GM12875 (cell line): Measurements from ENCODE around the gene PAPPA.

ENCODE experiments used
- H3K4me3 ChIP-seq: one replicate; pipeline ENCODE4 v1.5.1; 2011; ENCODE audit warnings: low read depth, low read length, control low read depth
- CTCF ChIP-seq: IDR thresholded peaks from 2 replicates; pipeline ENCODE4 v1.5.1; 2011; ENCODE audit warnings: low read depth, mild to moderate bottlenecking, control low read depth, inconsistent platforms, low read length, moderate library complexity, borderline replicate concordance; ENCODE audit not compliant: insufficient read depth

Gene PAPPA

GRCh38 chr9:116193636-116194035, 40.0 kb downstream of the PAPPA start:
- no peak for TF ChIP-seq CTCF
- no peak overlapping the region for H3K4me3 ChIP-seq

- H3K4me3 ChIP-seq = no peak overlapping the region
- no peak for TF ChIP-seq CTCF
These were observed 43.2 kb downstream of the PAPPA start for GRCh38 chr9:116196806-116197205.

- no peak overlapping the region for H3K4me3 ChIP-seq
- no peak for TF ChIP-seq CTCF
These were observed 44.8 kb downstream of the PAPPA start for GRCh38 chr9:116198344-116198743.

DNA sequence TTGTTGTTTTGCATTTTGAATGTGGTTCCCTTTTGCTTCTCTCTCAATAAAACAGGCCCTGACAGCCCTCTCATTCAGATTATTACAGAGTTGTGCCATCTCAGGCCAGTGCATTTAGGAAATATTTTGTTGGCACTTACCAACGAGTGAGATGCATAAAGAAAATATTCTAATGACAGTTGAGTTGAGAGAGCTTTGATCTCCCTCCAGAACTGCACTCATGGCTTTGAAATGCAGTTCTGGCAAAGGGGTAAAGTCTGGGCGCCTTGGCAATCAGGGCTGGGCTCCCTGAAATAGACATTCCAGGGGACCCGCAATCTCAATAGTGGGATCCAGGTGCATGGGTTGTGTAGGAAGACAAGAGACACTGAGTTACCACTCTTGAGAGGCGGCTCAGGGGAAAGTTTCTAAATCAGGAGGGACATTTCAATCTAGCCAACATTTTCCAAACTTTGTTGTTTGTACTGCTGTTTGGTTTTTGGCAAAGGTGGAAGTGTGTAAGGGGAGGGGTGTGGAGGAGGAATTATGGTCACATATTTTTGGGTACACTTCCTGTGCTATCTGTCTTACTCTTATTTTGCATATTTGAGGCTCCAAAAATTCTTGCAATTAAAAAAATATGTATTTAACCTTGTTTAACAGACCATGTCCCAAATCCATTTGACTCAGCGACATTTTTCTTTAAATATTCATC, 48.8 kb downstream of the PAPPA start:
- H3K4me3 ChIP-seq = no peak overlapping the region

DNA sequence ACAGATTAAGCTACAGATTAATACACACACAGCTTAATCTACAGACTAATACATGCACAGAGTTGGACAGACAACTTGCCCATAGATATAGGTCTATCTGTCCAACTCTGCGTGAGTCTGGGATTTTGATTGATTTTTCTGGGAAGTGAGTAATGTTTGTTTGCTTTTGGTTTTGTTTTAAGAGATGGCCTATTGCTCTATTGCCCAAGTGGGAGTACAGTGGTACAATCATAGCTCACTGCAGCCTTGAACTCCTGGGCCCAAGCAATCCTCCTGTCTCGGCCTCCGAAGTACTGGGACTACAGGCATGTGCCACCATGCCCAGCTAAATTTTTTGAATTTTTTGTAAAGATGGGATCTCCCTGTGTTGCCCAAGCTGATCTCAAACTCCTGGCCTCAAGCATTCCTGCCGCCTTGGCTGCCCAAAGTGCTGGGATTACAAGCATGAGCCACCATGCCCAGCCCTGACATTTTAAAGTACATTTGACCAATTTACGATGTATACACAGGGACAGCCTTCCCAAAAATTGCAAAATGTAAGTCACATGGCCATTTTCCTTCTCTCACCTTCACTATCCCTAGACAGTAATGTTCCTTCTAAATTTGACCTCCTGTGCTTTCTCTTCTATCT, 50.8 kb downstream of the PAPPA start:
- no peak overlapping the region for H3K4me3 ChIP-seq
- TF ChIP-seq CTCF = no peak

More for the DNA sequence above, 48.8 kb downstream of the PAPPA start:
- no peak for TF ChIP-seq CTCF

- no peak for TF ChIP-seq CTCF
- H3K4me3 ChIP-seq = no peak overlapping the region
These were observed 54.0 kb downstream of the PAPPA start for GRCh38 chr9:116207371-116208111.
